HCT116 (cell line): Measurements from ENCODE around the gene TGFBR3L.

Source experiments
- ATF3 ChIP-seq: IDR thresholded peaks from 2 replicates; pipeline ENCODE4 v1.6.1; 2012
- CEBPB ChIP-seq: IDR thresholded peaks from 2 replicates; pipeline ENCODE4 v1.6.1; 2012; ENCODE audit warnings: low read depth
- CTCF ChIP-seq, 3 experiments: fragments of 200-600 bp in 1 of 3; sonication (generic) in 1 of 3; IDR thresholded peaks in 2 of 3; conservative IDR thresholded peaks in 1 of 3; 2 replicates each; pipeline ENCODE4 v1.5.1; 2012 to 2017; ENCODE audit warnings: low read depth in 2 of 3, low read length in 2 of 3, antibody characterized with exemption in 1 of 3, borderline replicate concordance in 1 of 3, control low read depth in 1 of 3, mild to moderate bottlenecking in 1 of 3, mixed read lengths in 1 of 3, mixed run types in 1 of 3, moderate library complexity in 1 of 3; ENCODE audit not compliant: insufficient read depth in 1 of 3
- EZH2 ChIP-seq: fragments of 200-600 bp; sonication (generic); IDR thresholded peaks from 2 replicates; pipeline ENCODE4 v1.6.1; 2017; ENCODE audit warnings: antibody characterized with exemption, mixed run types
- EZH2phosphoT487 ChIP-seq: fragments of 200-600 bp; IDR thresholded peaks from 2 replicates; pipeline ENCODE4 v1.6.1; 2018; ENCODE audit warnings: antibody characterized with exemption, borderline replicate concordance
- JUND ChIP-seq: IDR thresholded peaks from 2 replicates; pipeline ENCODE4 v1.6.1; 2012
- MAX ChIP-seq: IDR thresholded peaks from 2 replicates; pipeline ENCODE4 v1.6.1; 2012
- POLR2A ChIP-seq: IDR thresholded peaks from 2 replicates; pipeline ENCODE4 v1.7.0; 2011; ENCODE audit warnings: borderline replicate concordance; ENCODE audit not compliant: insufficient read depth, insufficient read length; ENCODE audit errors: extremely low read depth
- POLR2AphosphoS5 ChIP-seq: IDR thresholded peaks from 2 replicates; pipeline ENCODE4 v1.6.1; 2011; ENCODE audit warnings: mild to moderate bottlenecking, low read depth, low read length, moderate library complexity
- REST ChIP-seq: IDR thresholded peaks from 2 replicates; pipeline ENCODE4 v1.6.1; 2012; ENCODE audit warnings: low read depth
- SRF ChIP-seq: IDR thresholded peaks from 2 replicates; pipeline ENCODE4 v1.6.1; 2012; ENCODE audit warnings: low read depth
- YY1 ChIP-seq: IDR thresholded peaks from 2 replicates; pipeline ENCODE4 v1.6.1; 2011; ENCODE audit warnings: low read length, low read depth, moderate library complexity, mild to moderate bottlenecking; ENCODE audit not compliant: insufficient replicate concordance; ENCODE audit errors: extremely low read depth
- ZBTB33 ChIP-seq: IDR thresholded peaks from 2 replicates; pipeline ENCODE4 v1.6.1; 2011; ENCODE audit warnings: mild to moderate bottlenecking, low read length, moderate library complexity; ENCODE audit not compliant: insufficient replicate concordance; ENCODE audit errors: extremely low read depth

- no peak for TF ChIP-seq POLR2A
- TF ChIP-seq EZH2phosphoT487: no peak
- TF ChIP-seq YY1: no peak
- no peak for TF ChIP-seq EZH2
- no peak for TF ChIP-seq ZBTB33
- TF ChIP-seq CTCF (IDR thresholded peaks at IDR 0.05 in 2 of 3, conservative IDR thresholded peaks at IDR 0.05 in 1 of 3; ENCODE audit: borderline replicate concordance in 1 of 3, insufficient read depth in 1 of 3, low read depth in 2 of 3, low read length in 2 of 3): no peak
- TF ChIP-seq JUND: no peak
- no peak for TF ChIP-seq REST
- TF ChIP-seq CEBPB: no peak
- no peak for TF ChIP-seq MAX
- no peak for TF ChIP-seq ATF3
- no peak for TF ChIP-seq POLR2AphosphoS5
- TF ChIP-seq SRF: no peak
Observed at GRCh38 chr19:7926727-7927604, 12.3 kb downstream of the TGFBR3L start.
